ENCODE results near the gene CFAP90.

CFAP90 gene

GRCh38 chr5:7850395-7851239, at the start of gene CFAP90:
TSS of gene CFAP90 (minus strand) at chr5:7851133. CDS start at chr5:7851021, 112 bp downstream.
- H3K27me3 Mint-ChIP-seq, result peaks cover 56% of the 10 kb centered on the region

DNA sequence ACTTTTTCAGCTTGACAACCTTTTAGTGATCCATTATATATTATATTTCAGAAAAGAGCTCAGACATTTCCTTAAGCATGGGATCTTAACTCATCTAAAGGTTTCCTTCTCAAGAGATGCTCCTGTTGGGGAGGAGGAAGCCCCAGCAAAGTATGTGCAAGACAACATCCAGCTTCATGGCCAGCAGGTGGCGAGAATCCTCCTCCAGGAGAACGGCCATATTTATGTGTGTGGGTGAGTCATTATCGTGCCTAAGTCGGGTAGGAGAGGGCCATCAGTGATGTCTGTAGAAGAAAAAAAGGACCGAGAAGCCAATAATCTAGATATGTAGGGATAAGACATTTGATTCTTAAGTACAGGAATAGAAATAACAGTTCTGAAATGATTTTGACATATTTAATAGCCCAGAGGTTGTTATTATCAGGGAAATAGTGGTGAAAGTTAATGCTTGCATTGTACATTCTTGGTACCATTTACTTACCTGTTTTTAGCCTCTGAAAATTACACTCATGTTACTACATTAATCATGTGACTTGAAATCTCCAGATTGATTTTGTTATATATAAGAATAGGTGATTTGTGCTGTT, 46.2 kb upstream of the CFAP90 start:
- Mint-ChIP-seq H3K27ac (no peak overlapping the region), H3K27me3 (no peaks in the 10 kb centered on the region), H3K4me1 (peaks cover 14% of the 10 kb centered on the region), H3K4me3 (no peak overlapping the region), H3K9me3 (no peaks in the 10 kb centered on the region), H3K36me3 (peaks cover 66% of the 10 kb centered on the region)
- CTCF ChIA-PET, result no interaction called here
- peak; percentile 29 for DNase-seq

More at GRCh38 chr5:7850395-7851239, at the start of gene CFAP90:
- Mint-ChIP-seq H3K36me3 (no peaks in the 10 kb centered on the region), H3K4me1 (peaks cover 24% of the 10 kb centered on the region), H3K4me3 (peak within 1 kb of the TSS; percentile 52), H3K9me3 (peaks cover 2% of the 10 kb centered on the region), H3K27ac (no peak within 1 kb of the TSS)
- peak; percentile 45 for DNase-seq
- CTCF ChIA-PET, result interaction anchor here (0.7 kb wide), 1 partner anchor 35 kb away, joined by 3 read pairs; no protein-coding TSS in a partner anchor

GRCh38 chr5:7894860-7895259, 43.9 kb upstream of the CFAP90 start:
- no peaks in the 10 kb centered on the region for H3K27me3 Mint-ChIP-seq
- peaks cover 14% of the 10 kb centered on the region for H3K4me1 Mint-ChIP-seq
- H3K36me3 Mint-ChIP-seq, result peaks cover 63% of the 10 kb centered on the region
- no peak overlapping the region for H3K4me3 Mint-ChIP-seq
- DNase-seq, result no peak
- H3K27ac Mint-ChIP-seq, result no peak overlapping the region
- H3K9me3 Mint-ChIP-seq, result no peaks in the 10 kb centered on the region
- CTCF ChIA-PET, result no interaction called here

GRCh38 chr5:7894439-7894838, 43.5 kb upstream of the CFAP90 start:
- Mint-ChIP-seq H3K9me3 (no peaks in the 10 kb centered on the region), H3K4me3 (no peak overlapping the region), H3K27me3 (no peaks in the 10 kb centered on the region), H3K27ac (no peak overlapping the region), H3K4me1 (peaks cover 14% of the 10 kb centered on the region), H3K36me3 (peaks cover 65% of the 10 kb centered on the region)
- CTCF ChIA-PET, result no interaction called here
- no peak for DNase-seq

DNA sequence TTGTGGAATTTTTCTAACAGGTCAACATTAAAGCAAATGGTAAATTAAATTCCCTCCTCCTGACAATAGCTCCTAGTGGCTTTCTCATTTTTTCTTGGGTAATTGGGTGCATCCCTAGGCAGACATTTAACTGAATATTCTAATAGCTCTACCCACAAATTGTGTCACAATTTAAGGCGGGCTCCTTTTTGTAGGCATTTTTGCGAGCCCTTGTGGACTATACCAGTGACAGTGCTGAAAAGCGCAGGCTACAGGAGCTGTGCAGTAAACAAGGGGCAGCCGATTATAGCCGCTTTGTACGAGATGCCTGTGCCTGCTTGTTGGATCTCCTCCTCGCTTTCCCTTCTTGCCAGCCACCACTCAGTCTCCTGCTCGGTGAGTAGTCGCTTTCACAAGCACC, 38.0 kb upstream of the CFAP90 start:
- Mint-ChIP-seq H3K27me3 (no peaks in the 10 kb centered on the region), H3K9me3 (no peaks in the 10 kb centered on the region), H3K36me3 (peaks cover 53% of the 10 kb centered on the region), H3K27ac (no peak overlapping the region), H3K4me3 (no peak overlapping the region), H3K4me1 (peaks cover 7% of the 10 kb centered on the region)
- no peak for DNase-seq
- CTCF ChIA-PET, result interaction anchor here (3.1 to 3.4 kb wide), 2 partner anchors 12 to 39 kb away, joined by 19 to 23 read pairs; no protein-coding TSS in a partner anchor

- H3K4me1 Mint-ChIP-seq, result peaks cover 2% of the 10 kb centered on the region
- no peak overlapping the region for H3K27ac Mint-ChIP-seq
- no peak overlapping the region for H3K4me3 Mint-ChIP-seq
Observed at GRCh38 chr5:7886849-7887475, 36.0 kb upstream of the CFAP90 start.

GRCh38 chr5:7884491-7885267, 33.7 kb upstream of the CFAP90 start:
- Mint-ChIP-seq H3K9me3 (no peaks in the 10 kb centered on the region), H3K4me3 (no peak overlapping the region), H3K36me3 (peaks cover 55% of the 10 kb centered on the region), H3K27ac (peak overlapping the region; percentile 16), H3K4me1 (peaks cover 2% of the 10 kb centered on the region), H3K27me3 (no peaks in the 10 kb centered on the region)
- DNase-seq, result no peak
- CTCF ChIA-PET, result no interaction called here

More at GRCh38 chr5:7886849-7887475, 36.0 kb upstream of the CFAP90 start:
- CTCF ChIA-PET, result interaction anchor here (0.7 to 3.4 kb wide), 11 partner anchors 9 to 1691 kb away, joined by 3 to 23 read pairs (median 5); partner anchors contain the start of genes FASTKD3 and MTRR
- H3K9me3 Mint-ChIP-seq, result no peaks in the 10 kb centered on the region
- no peaks in the 10 kb centered on the region for H3K27me3 Mint-ChIP-seq
- H3K36me3 Mint-ChIP-seq, result peaks cover 53% of the 10 kb centered on the region
- no peak for DNase-seq

- CTCF ChIA-PET, result no interaction called here
- DNase-seq, result no peak
- Mint-ChIP-seq H3K4me1 (peaks cover 4% of the 10 kb centered on the region), H3K4me3 (no peak overlapping the region), H3K27ac (no peak overlapping the region), H3K9me3 (no peaks in the 10 kb centered on the region), H3K36me3 (peaks cover 57% of the 10 kb centered on the region), H3K27me3 (no peaks in the 10 kb centered on the region)
Observed at GRCh38 chr5:7882926-7883325, 32.0 kb upstream of the CFAP90 start.

DNA sequence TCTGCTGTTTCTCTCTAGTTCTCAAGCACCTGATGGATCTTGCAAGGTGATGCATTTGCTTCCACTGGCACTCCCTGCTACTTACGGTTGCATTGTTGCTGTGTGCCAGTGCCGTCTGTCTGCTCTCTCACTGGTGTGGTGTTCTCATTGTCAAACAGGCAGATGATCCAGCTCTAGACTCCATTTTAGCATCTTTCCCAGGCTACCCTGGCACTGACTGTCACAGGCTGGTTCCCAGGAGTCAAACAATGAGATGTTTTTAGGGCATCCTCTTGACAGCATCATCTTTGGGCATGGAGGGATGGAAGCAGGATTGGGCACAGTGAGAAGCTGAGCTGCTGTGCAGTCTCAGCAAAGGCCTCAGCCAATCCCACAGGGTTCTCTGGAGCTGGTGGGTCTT, 30.9 kb upstream of the CFAP90 start:
- no peak for DNase-seq
- CTCF ChIA-PET, result interaction anchor here (1.3 kb wide), 1 partner anchor 15 kb away, joined by 3 read pairs; no protein-coding TSS in a partner anchor
- no peak overlapping the region for H3K27ac Mint-ChIP-seq
- peaks cover 59% of the 10 kb centered on the region for H3K36me3 Mint-ChIP-seq
- H3K9me3 Mint-ChIP-seq, result no peaks in the 10 kb centered on the region
- H3K4me3 Mint-ChIP-seq, result no peak overlapping the region
- peaks cover 6% of the 10 kb centered on the region for H3K4me1 Mint-ChIP-seq
- H3K27me3 Mint-ChIP-seq, result no peaks in the 10 kb centered on the region

GRCh38 chr5:7881091-7881490, 30.2 kb upstream of the CFAP90 start:
- Mint-ChIP-seq H3K4me1 (peaks cover 13% of the 10 kb centered on the region), H3K27ac (no peak overlapping the region), H3K36me3 (peaks cover 60% of the 10 kb centered on the region)

GRCh38 chr5:7878381-7878873, 27.5 kb upstream of the CFAP90 start:
- H3K9me3 Mint-ChIP-seq, result no peaks in the 10 kb centered on the region
- H3K36me3 Mint-ChIP-seq, result peaks cover 64% of the 10 kb centered on the region
- no peak overlapping the region for H3K27ac Mint-ChIP-seq
- DNase-seq, result no peak
- CTCF ChIA-PET, result interaction anchor here (4.2 kb wide), 1 partner anchor 9 kb away, joined by 23 read pairs; no protein-coding TSS in a partner anchor
- H3K4me1 Mint-ChIP-seq, result peaks cover 30% of the 10 kb centered on the region
- no peaks in the 10 kb centered on the region for H3K27me3 Mint-ChIP-seq
- H3K4me3 Mint-ChIP-seq, result no peak overlapping the region

More at GRCh38 chr5:7881091-7881490, 30.2 kb upstream of the CFAP90 start:
- Mint-ChIP-seq H3K9me3 (no peaks in the 10 kb centered on the region), H3K4me3 (no peak overlapping the region), H3K27me3 (no peaks in the 10 kb centered on the region)
- CTCF ChIA-PET, result interaction anchor here (1.2 to 1.3 kb wide), 2 partner anchors 9 to 14 kb away, joined by 3 to 4 read pairs; no protein-coding TSS in a partner anchor
- DNase-seq, result no peak

GRCh38 chr5:7877851-7878250, 26.9 kb upstream of the CFAP90 start:
- CTCF ChIA-PET, result interaction anchor here (4.2 kb wide), 1 partner anchor 10 kb away, joined by 23 read pairs; no protein-coding TSS in a partner anchor
- no peak overlapping the region for H3K27ac Mint-ChIP-seq
- H3K4me1 Mint-ChIP-seq, result peaks cover 36% of the 10 kb centered on the region
- peaks cover 60% of the 10 kb centered on the region for H3K36me3 Mint-ChIP-seq
- DNase-seq, result no peak
- no peak overlapping the region for H3K4me3 Mint-ChIP-seq
- H3K27me3 Mint-ChIP-seq, result no peaks in the 10 kb centered on the region
- H3K9me3 Mint-ChIP-seq, result no peaks in the 10 kb centered on the region

GRCh38 chr5:7876867-7877266, 25.9 kb upstream of the CFAP90 start:
- Mint-ChIP-seq H3K4me3 (no peak overlapping the region), H3K36me3 (peaks cover 55% of the 10 kb centered on the region), H3K9me3 (no peaks in the 10 kb centered on the region), H3K4me1 (peaks cover 45% of the 10 kb centered on the region), H3K27me3 (no peaks in the 10 kb centered on the region), H3K27ac (no peak overlapping the region)
- DNase-seq, result no peak
- CTCF ChIA-PET, result interaction anchor here (4.2 kb wide), 1 partner anchor 11 kb away, joined by 23 read pairs; no protein-coding TSS in a partner anchor
